ENCODE data around the gene PAK1. TPM values are rescaled to one million over a fixed set of nuclear protein-coding genes. Genes with fewer than 3 reads are reported as not detected.

The PAK1 gene
- total and polyA plus RNA-seq, 2 donors (not counting 3 experiments of a cell fraction or from before 2014, with no cell fraction given), result 5.6 to 12.9 TPM

- Histone ChIP-seq H2AFZ (ENCODE audit: low read depth, low read length) (no peak overlapping the region), H3K27ac (ENCODE audit: insufficient read depth, low read depth, low read length) (no peak overlapping the region), H3K27me3 (ENCODE audit: control insufficient read depth in 2 of 2, insufficient read depth in 2 of 2, low read length in 2 of 2) (peaks cover 5 to 6% of the 10 kb centered on the region in 2 experiments), H4K20me1 (replicated peaks; ENCODE audit: control insufficient read depth, extremely low read depth, insufficient read depth, low read length) (no peaks in the 10 kb centered on the region), H3K4me2 (ENCODE audit: insufficient read depth, low read length) (no peak overlapping the region), H3K9ac (replicated peaks; ENCODE audit: extremely low read depth, insufficient read depth, low read length) (no peak overlapping the region), H3K36me3 (ENCODE audit: control insufficient read depth in 2 of 2, extremely low read depth in 1 of 2, insufficient read depth in 2 of 2, low read length in 2 of 2) (no peaks in the 10 kb centered on the region), H3K9me1 (replicated peaks; ENCODE audit: control insufficient read depth, extremely low read depth, insufficient read depth, low read length) (no peaks in the 10 kb centered on the region), H3K9me3 (replicated peaks; ENCODE audit: control insufficient read depth, insufficient read depth, low read length) (no peaks in the 10 kb centered on the region), H3K79me2 (ENCODE audit: control insufficient read depth, insufficient read depth, low read length) (no peaks in the 10 kb centered on the region), H3K4me1 (ENCODE audit: control insufficient read depth, extremely low read depth, insufficient read depth, low read length) (peaks cover 12% of the 10 kb centered on the region), H3K4me3 (replicated peaks in 1 of 3; ENCODE audit: insufficient read depth in 1 of 3, low read depth in 1 of 3, low read length in 3 of 3) (no peak overlapping the region)
- ChIA-PET POLR2A (no interaction called here), CTCF (interaction anchor here (0.6 to 1.5 kb wide), 3 partner anchors 9 to 307 kb away, joined by 3 to 4 read pairs (median 3); no protein-coding TSS in a partner anchor)
- TF ChIP-seq CTCF (IDR thresholded peaks at IDR 0.05; ENCODE audit: extremely low read depth in 1 of 2, insufficient read depth in 1 of 2, low read depth in 1 of 2, low read length in 2 of 2) (no peak), GATA2 (IDR thresholded peaks at IDR 0.05; ENCODE audit: insufficient read depth, insufficient read length, low read depth, low read length) (no peak), EZH2 (IDR thresholded peaks at IDR 0.05; ENCODE audit: borderline replicate concordance, low read depth, low read length, severe bottlenecking) (no peak), POLR2AphosphoS5 (IDR thresholded peaks at IDR 0.05; ENCODE audit: insufficient read depth, low read depth, low read length) (no peak), POLR2A (IDR thresholded peaks at IDR 0.05; ENCODE audit: low read depth, low read length) (no peak), MYC (IDR thresholded peaks at IDR 0.05; ENCODE audit: low read depth, low read length) (no peak), FOS (IDR thresholded peaks at IDR 0.05; ENCODE audit: borderline replicate concordance, insufficient read depth, low read length) (no peak), JUN (IDR thresholded peaks at IDR 0.05; ENCODE audit: borderline replicate concordance, insufficient read depth, insufficient read length, low read depth) (no peak), MAX (IDR thresholded peaks at IDR 0.05; ENCODE audit: insufficient read depth, insufficient read length) (no peak)
- DNase-seq (ENCODE audit: low read depth, low spot score) (no peak), FAIRE-seq (no peak)
- dilution Hi-C loops (cut with MboI; ENCODE audit: extremely low pct_ligation_motif_present, low sequenced_read_pairs) (no loop called here), intact Hi-C loops (cut with micrococcal nuclease) (no loop called here)
- BruUV-seq (replicated peaks), result no TSS peak
Observed at GRCh38 chr11:77503006-77503405, 29.1 kb upstream of the PAK1 start.

All from endothelial cell of umbilical vein (primary cell).